Suprapubic skin (tissue), 4 donors: ENCODE measurements around the gene ZSWIM6. TPM values are rescaled to one million over a fixed set of nuclear protein-coding genes. Genes with fewer than 3 reads are reported as not detected.

Experiments
- DNase-seq, 2 donors: peaks; one replicate each; pipeline ENCODE4 v3.0.0-alpha.2; 2019; ENCODE audit warnings: low spot score in 2 of 2
- H3K27ac ChIP-seq: fragments of 200-600 bp; sonication (generic); one replicate; pipeline ENCODE4 v1.5.1; 2019
- H3K27me3 ChIP-seq: fragments of 200-600 bp; sonication (generic); one replicate; pipeline ENCODE4 v1.5.1; 2019
- H3K36me3 ChIP-seq: fragments of 200-600 bp; sonication (generic); one replicate; pipeline ENCODE4 v1.5.1; 2019
- H3K4me1 ChIP-seq: fragments of 200-600 bp; sonication (generic); one replicate; pipeline ENCODE4 v1.5.1; 2019
- H3K4me3 ChIP-seq: fragments of 200-600 bp; sonication (generic); one replicate; pipeline ENCODE4 v1.5.1; 2019; ENCODE audit warnings: mild to moderate bottlenecking
- H3K9me3 ChIP-seq: fragments of 200-600 bp; sonication (generic); one replicate; pipeline ENCODE4 v1.5.1; 2019
- EP300 ChIP-seq: sonication (generic); formaldehyde crosslinking; IDR thresholded peaks from one replicate; pipeline ENCODE4 v1.6.1; 2017; ENCODE audit warnings: antibody characterized with exemption
- POLR2A ChIP-seq, 2 donors: fragments of 450-650 bp; IDR thresholded peaks; one replicate each; pipeline ENCODE4 v1.6.1; 2017; ENCODE audit warnings: antibody characterized with exemption in 2 of 2, mild to moderate bottlenecking in 2 of 2, moderate library complexity in 2 of 2
- POLR2AphosphoS5 ChIP-seq, 3 donors: sonication (generic); formaldehyde crosslinking; IDR thresholded peaks; one replicate each; pipeline ENCODE4 v1.6.1; 2017; ENCODE audit warnings: antibody characterized with exemption in 3 of 3
- WGBS: methylation state at CpG from one replicate; pipeline ENCODE4 v1.1.5; 2018; 5-methylcytosine and 5-hydroxymethylcytosine counted together
- total RNA-seq, 4 donors: library from RNA; depleted of rRNA; stranded (reverse); fragments of >200 nt; gene quantifications; one replicate each; pipeline ENCODE4 v1.1.0, GENCODE V29; 2016
- TF ChIP-seq, protein P1 (sequence below), 2 donors: fragments of 200-600 bp in 1 of 2; fragments of 450-650 bp in 1 of 2; sonication (generic) in 1 of 2; IDR thresholded peaks; one replicate each; pipeline ENCODE4 v1.5.1; 2016 to 2019; ENCODE audit warnings: antibody characterized with exemption in 2 of 2, mild to moderate bottlenecking in 1 of 2, moderate library complexity in 1 of 2

The ZSWIM6 gene
- total RNA-seq, 4 donors from 2014 or later: 7.3 to 12.2 (median 8.2) TPM

DNA sequence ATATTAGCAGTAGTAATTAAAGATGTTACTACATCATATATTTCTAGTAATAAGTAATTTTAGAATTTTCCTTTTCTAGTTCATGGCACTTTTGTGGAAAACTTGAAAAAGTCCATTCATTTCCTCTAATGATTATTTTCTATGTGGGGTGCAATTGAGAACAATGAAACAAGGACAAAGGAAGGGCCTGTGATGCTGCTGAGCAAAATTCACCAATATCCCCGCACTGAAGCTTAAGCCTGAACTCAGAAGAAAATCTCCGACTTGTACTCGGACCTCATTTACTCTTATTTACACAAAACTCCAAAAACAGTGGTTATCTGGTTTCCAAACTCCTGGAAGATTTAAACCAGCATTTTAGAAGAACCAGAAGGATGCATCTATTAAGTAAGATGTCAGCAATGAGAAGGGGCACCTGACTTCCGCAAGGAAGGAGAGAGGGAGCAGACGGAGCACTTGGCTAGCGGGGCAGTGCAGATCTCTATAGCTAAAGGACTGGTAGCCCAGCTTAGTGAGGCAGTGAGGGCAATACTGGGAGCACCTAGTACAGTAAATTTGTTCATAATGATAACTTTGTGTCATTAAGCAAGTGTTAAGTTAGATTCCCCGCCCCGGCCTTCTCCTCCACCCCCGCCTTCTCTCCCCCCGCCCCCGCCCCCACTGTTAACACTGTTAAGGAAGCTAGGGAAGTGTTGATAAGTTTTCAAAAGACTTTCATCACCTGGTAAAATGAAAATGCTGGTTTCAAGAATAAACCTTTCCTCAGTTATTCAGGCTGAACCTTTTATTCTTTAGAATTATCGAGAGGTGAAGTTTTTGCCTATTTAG is 123.3 kb downstream of the ZSWIM6 start:
- 95% methylated on average over 12 of the region's 12 CpGs for WGBS
- Histone ChIP-seq H3K27me3 (no peaks in the 10 kb centered on the region), H3K4me1 (peaks cover 15% of the 10 kb centered on the region), H3K9me3 (no peaks in the 10 kb centered on the region), H3K36me3 (no peaks in the 10 kb centered on the region), H3K27ac (no peak overlapping the region), H3K4me3 (no peak overlapping the region)
- TF ChIP-seq POLR2A (IDR thresholded peaks at IDR 0.05) (no peak), EP300 (no peak), POLR2AphosphoS5 (IDR thresholded peaks at IDR 0.05) (no peak)
- TF ChIP-seq, protein P1, sequence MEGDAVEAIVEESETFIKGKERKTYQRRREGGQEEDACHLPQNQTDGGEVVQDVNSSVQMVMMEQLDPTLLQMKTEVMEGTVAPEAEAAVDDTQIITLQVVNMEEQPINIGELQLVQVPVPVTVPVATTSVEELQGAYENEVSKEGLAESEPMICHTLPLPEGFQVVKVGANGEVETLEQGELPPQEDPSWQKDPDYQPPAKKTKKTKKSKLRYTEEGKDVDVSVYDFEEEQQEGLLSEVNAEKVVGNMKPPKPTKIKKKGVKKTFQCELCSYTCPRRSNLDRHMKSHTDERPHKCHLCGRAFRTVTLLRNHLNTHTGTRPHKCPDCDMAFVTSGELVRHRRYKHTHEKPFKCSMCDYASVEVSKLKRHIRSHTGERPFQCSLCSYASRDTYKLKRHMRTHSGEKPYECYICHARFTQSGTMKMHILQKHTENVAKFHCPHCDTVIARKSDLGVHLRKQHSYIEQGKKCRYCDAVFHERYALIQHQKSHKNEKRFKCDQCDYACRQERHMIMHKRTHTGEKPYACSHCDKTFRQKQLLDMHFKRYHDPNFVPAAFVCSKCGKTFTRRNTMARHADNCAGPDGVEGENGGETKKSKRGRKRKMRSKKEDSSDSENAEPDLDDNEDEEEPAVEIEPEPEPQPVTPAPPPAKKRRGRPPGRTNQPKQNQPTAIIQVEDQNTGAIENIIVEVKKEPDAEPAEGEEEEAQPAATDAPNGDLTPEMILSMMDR (IDR thresholded peaks at IDR 0.05): no peak
- DNase-seq: no peak

DNA sequence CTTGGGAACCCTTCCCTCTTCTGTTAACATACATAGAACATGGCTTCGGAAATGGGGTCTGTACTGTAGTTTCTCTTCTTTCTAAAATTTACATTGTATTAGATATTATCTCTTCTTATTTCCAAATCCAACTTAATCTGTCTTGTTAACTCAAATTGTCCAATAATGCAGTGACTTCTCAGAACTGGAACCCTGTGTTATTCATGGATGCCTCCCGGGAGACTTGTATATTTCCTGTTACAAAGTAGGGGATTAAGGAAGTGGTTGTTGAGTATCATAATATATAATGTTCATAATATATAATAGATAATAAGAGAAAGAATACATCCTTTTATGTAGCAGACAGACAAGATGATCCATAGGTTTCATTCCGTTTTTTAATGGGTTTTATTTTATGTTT is 128.4 kb downstream of the ZSWIM6 start:
- no peak for DNase-seq
- Histone ChIP-seq H3K4me3 (no peak overlapping the region), H3K27ac (no peak overlapping the region), H3K36me3 (no peaks in the 10 kb centered on the region), H3K27me3 (no peaks in the 10 kb centered on the region), H3K9me3 (no peaks in the 10 kb centered on the region), H3K4me1 (peaks cover 10% of the 10 kb centered on the region)
- WGBS: 89% methylated on average over 3 of the region's 3 CpGs
- TF ChIP-seq POLR2AphosphoS5 (IDR thresholded peaks at IDR 0.05): no peak
- TF ChIP-seq, protein P1 (IDR thresholded peaks at IDR 0.05): no peak
- no peak for TF ChIP-seq EP300
- no peak for TF ChIP-seq POLR2A (IDR thresholded peaks at IDR 0.05)

DNA sequence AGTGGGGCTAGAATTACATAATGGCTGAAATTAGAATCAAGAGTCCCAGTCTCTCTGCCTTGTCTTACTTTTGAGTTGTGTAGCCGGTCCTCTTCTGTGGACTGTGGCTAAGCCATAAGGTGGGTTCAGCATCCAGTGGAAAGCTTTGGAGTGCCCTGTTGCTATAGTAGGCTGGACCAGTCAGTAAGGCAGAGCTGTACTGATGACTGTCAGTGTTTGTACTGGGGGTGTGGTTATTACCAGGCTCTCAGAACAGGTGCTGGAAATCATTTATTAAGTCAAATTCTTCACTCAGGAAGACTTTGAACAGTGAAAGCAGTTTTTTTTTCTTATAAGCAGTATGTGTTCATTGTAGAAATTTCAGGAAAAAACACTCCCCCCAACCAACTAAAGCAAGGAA is 129.4 kb downstream of the ZSWIM6 start:
- H3K27me3 ChIP-seq: no peaks in the 10 kb centered on the region
- H3K27ac ChIP-seq: no peak overlapping the region
- peaks cover 9% of the 10 kb centered on the region for H3K4me1 ChIP-seq
- no peak overlapping the region for H3K4me3 ChIP-seq
- no peaks in the 10 kb centered on the region for H3K9me3 ChIP-seq
- no peaks in the 10 kb centered on the region for H3K36me3 ChIP-seq
- WGBS: 100% methylated on average over 1 of the region's 1 CpG
- no peak for DNase-seq
- TF ChIP-seq EP300: no peak
- TF ChIP-seq POLR2AphosphoS5 (IDR thresholded peaks at IDR 0.05): no peak
- TF ChIP-seq POLR2A (IDR thresholded peaks at IDR 0.05): no peak
- TF ChIP-seq, protein P1 (IDR thresholded peaks at IDR 0.05): no peak

DNA sequence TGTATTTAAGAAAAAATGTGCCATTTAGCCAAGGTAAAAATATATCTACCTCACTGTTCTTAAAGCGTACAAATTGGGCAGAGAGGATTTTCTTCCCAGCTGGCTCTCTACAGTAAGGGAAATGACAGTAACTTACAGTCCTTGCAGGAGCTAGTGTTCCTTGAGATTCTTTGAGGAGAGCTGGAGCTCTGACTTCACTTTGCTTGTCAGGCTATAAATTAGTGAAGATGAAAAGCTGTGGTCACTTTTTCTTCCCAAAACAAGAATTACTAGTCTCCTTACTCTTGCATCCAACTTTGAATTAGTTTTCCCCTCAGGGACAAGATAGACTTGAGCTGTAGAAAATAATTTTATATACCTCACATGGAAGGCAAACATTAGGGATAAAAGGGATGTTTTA is 129.9 kb downstream of the ZSWIM6 start:
- TF ChIP-seq POLR2A (IDR thresholded peaks at IDR 0.05): no peak
- no peak for TF ChIP-seq POLR2AphosphoS5 (IDR thresholded peaks at IDR 0.05)
- TF ChIP-seq, protein P1 (IDR thresholded peaks at IDR 0.05): no peak
- no peak for TF ChIP-seq EP300
- 87% methylated on average over 1 of the region's 1 CpG for WGBS
- Histone ChIP-seq H3K4me1 (peaks cover 6% of the 10 kb centered on the region), H3K27ac (no peak overlapping the region), H3K27me3 (no peaks in the 10 kb centered on the region), H3K4me3 (no peak overlapping the region), H3K36me3 (no peaks in the 10 kb centered on the region), H3K9me3 (no peaks in the 10 kb centered on the region)
- DNase-seq: no peak

DNA sequence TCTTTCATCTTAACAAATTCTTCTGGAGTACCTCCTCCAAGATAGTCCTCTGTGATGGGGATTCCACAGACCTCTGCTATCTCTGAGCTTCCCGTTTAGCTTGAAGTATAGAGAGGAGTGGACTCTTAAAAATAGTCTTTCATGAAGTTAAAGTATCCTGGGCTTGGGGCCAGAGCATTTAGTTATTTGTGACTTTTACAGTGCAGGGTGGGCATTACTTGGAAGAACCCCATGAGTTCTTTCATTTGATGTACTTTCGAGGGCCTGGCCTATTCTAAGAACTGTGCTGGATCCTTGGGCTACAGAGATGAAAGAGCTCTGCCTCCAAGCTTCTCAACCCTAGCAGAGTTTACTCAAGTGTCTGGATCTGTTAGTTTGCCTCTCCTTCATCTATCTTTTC is 131.5 kb downstream of the ZSWIM6 start:
- no peak overlapping the region for H3K27ac ChIP-seq
- TF ChIP-seq POLR2AphosphoS5 (IDR thresholded peaks at IDR 0.05): no peak
- TF ChIP-seq POLR2A (IDR thresholded peaks at IDR 0.05): no peak
- no peak for TF ChIP-seq EP300
- TF ChIP-seq, protein P1 (IDR thresholded peaks at IDR 0.05): no peak
- 71% methylated on average over 2 of the region's 2 CpGs for WGBS
- H3K9me3 ChIP-seq: no peaks in the 10 kb centered on the region
- no peak for DNase-seq
- H3K4me1 ChIP-seq: peaks cover 12% of the 10 kb centered on the region
- no peaks in the 10 kb centered on the region for H3K27me3 ChIP-seq
- no peaks in the 10 kb centered on the region for H3K36me3 ChIP-seq
- H3K4me3 ChIP-seq: no peak overlapping the region
